Stimulated activated naive CD8-positive, alpha-beta T cell treated with anti-CD3 and anti-CD28 coated beads, Interleukin-15, amount 100 ng/mL, for 72 hours (primary cell): ENCODE results near the gene ODAM.
A peak's percentile ranks its signal among the peaks of the same experiment; 100 is the strongest.

Source experiments
- ATAC-seq: fragments of 150-1000 bp; cut with Tn5 transposase; 2 replicates; pipeline ENCODE4 v1.10.0; 2021; ENCODE audit warnings: mild to moderate bottlenecking, moderate library complexity
- DNase-seq, 2 donors: peaks; one replicate each; pipeline ENCODE4 v3.0.0; 2021 to 2022
- H3K27ac Mint-ChIP-seq, 2 donors: one replicate each; pipeline ENCODE4 v1.8.0; 2022; ENCODE audit warnings: mild to moderate bottlenecking in 2 of 2, mixed read lengths in 2 of 2, moderate library complexity in 2 of 2
- H3K27me3 Mint-ChIP-seq: one replicate; pipeline ENCODE4 v1.8.0; 2022; ENCODE audit warnings: mixed read lengths
- H3K4me1 Mint-ChIP-seq: one replicate; pipeline ENCODE4 v1.8.0; 2022; ENCODE audit warnings: mild to moderate bottlenecking, mixed read lengths
- H3K4me3 Mint-ChIP-seq, 2 donors: one replicate each; pipeline ENCODE4 v1.8.0; 2022; ENCODE audit warnings: mild to moderate bottlenecking in 2 of 2, mixed read lengths in 2 of 2, moderate library complexity in 1 of 2
- H3K9me3 Mint-ChIP-seq, 2 donors: one replicate each; pipeline ENCODE4 v1.8.0; 2022; ENCODE audit warnings: mixed read lengths in 2 of 2

Gene ODAM

DNA sequence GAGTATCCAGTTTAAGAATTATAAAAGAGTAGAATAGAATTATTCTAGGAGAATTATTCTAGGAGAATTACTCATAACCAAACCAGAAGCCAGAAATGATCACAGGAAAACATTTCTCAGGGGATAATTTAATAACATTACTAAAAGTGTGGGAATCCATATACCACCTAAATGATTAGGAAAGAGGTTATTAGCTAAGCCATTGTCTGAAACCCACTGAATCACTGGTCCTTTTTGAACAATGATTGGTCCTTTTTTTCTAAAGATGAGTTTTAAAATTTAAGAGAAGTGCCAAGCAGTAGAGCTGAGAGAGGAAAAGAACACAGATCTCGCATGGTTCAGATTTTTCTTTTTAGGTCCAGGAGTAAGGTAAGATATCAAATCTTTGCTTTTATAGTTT is at the start of gene ODAM:
TSS of gene ODAM (plus strand) at position 301 of the 400 bp plus-strand sequence. CDS start 819 bp downstream, outside the sequence.
- ATAC-seq (no peak), DNase-seq (no peak)
- Mint-ChIP-seq H3K27me3 (no peaks in the 10 kb centered on the region), H3K27ac (no peak within 1 kb of the TSS), H3K9me3 (no peaks in the 10 kb centered on the region), H3K4me3 (no peak within 1 kb of the TSS), H3K4me1 (no peaks in the 10 kb centered on the region)

DNA sequence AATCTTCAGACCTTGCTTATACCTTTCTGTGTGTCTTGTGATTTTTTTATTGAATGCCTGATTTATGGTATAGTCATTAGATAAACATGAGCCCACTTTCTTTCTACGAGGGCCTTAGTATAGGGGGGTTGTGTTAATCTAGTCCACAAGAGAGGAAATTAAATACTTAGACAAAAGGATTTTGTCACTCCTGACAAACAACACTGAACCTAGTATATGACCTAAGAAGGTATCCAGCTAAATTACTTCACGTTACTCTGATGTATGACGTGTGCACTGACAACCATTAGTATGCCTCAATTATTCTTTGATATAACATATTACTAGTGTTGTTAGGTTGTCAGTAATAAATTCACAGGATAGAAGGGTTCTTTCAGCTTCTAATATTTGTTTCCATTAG is 44.3 kb upstream of the ODAM start:
- no peaks in the 10 kb centered on the region for H3K9me3 Mint-ChIP-seq
- no peaks in the 10 kb centered on the region for H3K27me3 Mint-ChIP-seq
- H3K4me3 Mint-ChIP-seq, result no peak overlapping the region
- H3K4me1 Mint-ChIP-seq, result no peaks in the 10 kb centered on the region
- DNase-seq (no peak), ATAC-seq (no peak)
- H3K27ac Mint-ChIP-seq, result no peak overlapping the region

DNA sequence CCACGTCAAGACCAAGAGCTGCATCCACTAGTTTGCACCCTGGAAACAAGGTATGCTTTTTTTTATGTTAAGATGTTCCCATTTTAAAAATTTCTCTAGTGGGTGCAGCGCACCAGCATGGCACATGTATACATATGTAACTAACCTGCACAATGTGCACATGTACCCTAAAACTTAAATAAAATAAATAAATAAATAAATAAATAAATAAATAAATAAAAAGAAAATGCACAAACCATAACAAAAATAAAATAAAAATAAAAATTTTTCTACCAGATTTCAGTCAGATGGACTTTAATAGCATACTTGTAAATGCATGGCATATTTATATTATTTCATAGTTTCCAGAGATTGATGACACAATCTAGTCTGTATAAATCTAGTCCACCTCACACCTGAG is 43.4 kb upstream of the ODAM start:
- Mint-ChIP-seq H3K27ac (no peak overlapping the region), H3K9me3 (no peaks in the 10 kb centered on the region), H3K4me1 (no peaks in the 10 kb centered on the region), H3K4me3 (no peak overlapping the region), H3K27me3 (no peaks in the 10 kb centered on the region)
- no peak for DNase-seq
- no peak for ATAC-seq

DNA sequence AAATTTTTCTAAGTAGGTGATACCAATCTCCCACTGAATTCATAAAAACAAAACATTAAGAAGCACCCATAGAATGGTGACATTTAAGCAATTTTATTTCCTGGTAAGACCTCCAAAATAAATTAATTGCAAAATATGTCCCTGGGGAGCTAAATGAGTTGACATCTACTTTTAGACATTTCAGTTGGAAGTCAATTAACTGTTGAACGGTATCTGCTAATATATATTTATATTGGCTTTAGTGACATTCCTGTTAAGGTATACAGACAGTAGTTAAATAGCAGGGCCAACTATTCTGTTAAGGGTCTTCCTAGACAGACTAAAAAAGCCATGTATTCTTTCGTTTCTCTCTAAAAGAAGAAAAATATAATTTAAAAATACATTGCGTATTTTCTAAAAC is 41.6 kb upstream of the ODAM start, which contains the start of gene PRR27:
TSS of gene PRR27 (plus strand) at position 301 of the 400 bp plus-strand sequence. CDS start 139 bp downstream, outside the sequence.
- ATAC-seq (no peak), DNase-seq (no peak)
- Mint-ChIP-seq H3K4me1 (no peaks in the 10 kb centered on the region), H3K27me3 (no peaks in the 10 kb centered on the region), H3K27ac (no peak within 1 kb of the TSS), H3K4me3 (no peak within 1 kb of the TSS), H3K9me3 (no peaks in the 10 kb centered on the region)

DNA sequence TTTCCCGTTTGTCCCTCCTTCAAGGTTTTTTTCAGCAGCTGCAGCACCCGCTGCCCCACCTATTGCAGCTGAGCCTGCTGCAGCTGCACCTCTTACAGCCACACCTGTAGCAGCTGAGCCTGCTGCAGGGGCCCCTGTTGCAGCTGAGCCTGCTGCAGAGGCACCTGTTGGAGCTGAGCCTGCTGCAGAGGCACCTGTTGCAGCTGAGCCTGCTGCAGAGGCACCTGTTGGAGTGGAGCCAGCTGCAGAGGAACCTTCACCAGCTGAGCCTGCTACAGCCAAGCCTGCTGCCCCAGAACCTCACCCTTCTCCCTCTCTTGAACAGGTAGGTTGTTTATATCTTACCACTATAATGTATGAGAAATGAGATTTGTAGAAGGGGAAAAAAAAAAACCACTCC is 36.9 kb upstream of the ODAM start:
- H3K4me1 Mint-ChIP-seq, result no peaks in the 10 kb centered on the region
- DNase-seq (no peak), ATAC-seq (no peak)
- H3K27ac Mint-ChIP-seq, result no peak overlapping the region
- H3K9me3 Mint-ChIP-seq, result no peaks in the 10 kb centered on the region
- no peak overlapping the region for H3K4me3 Mint-ChIP-seq
- no peaks in the 10 kb centered on the region for H3K27me3 Mint-ChIP-seq

GRCh38 chr4:70177090-70177489 is 18.4 kb upstream of the ODAM start:
- Mint-ChIP-seq H3K27me3 (no peaks in the 10 kb centered on the region), H3K4me1 (no peaks in the 10 kb centered on the region), H3K4me3 (no peak overlapping the region), H3K9me3 (no peaks in the 10 kb centered on the region), H3K27ac (no peak overlapping the region)
- no peak for ATAC-seq
- no peak for DNase-seq

- H3K9me3 Mint-ChIP-seq, result no peaks in the 10 kb centered on the region
- ATAC-seq (no peak), DNase-seq (no peak)
- H3K4me3 Mint-ChIP-seq, result no peak overlapping the region
- no peaks in the 10 kb centered on the region for H3K4me1 Mint-ChIP-seq
- no peaks in the 10 kb centered on the region for H3K27me3 Mint-ChIP-seq
- peak overlapping the region in 1 of 2 donors; percentile 82 for H3K27ac Mint-ChIP-seq
Measured at GRCh38 chr4:70178075-70178660, 17.4 kb upstream of the ODAM start.

DNA sequence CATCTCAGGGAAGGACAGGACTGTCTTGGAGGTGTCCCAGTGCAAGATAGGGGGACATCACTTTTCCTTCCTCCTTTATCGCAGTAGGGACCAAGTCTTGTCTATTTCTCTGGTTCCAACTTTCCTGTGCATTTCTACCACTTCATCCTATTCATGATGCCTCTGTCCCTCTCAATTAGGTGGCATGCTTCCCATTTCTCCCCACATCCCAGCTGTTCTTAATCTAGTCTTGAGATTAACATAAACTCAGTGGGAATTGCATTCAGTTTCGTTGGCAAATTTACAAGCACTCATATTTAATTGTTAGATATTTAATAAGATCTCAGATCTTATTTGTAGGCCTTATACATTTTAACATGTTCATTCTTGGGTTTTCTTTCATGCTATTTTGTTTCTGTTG is 15.7 kb upstream of the ODAM start:
- no peak overlapping the region for H3K27ac Mint-ChIP-seq
- H3K9me3 Mint-ChIP-seq, result no peaks in the 10 kb centered on the region
- DNase-seq (no peak), ATAC-seq (no peak)
- no peaks in the 10 kb centered on the region for H3K4me1 Mint-ChIP-seq
- no peak overlapping the region for H3K4me3 Mint-ChIP-seq
- H3K27me3 Mint-ChIP-seq, result no peaks in the 10 kb centered on the region

GRCh38 chr4:70181864-70182263 is 13.7 kb upstream of the ODAM start:
- Mint-ChIP-seq H3K27me3 (no peaks in the 10 kb centered on the region), H3K27ac (no peak overlapping the region), H3K4me1 (no peaks in the 10 kb centered on the region), H3K9me3 (no peaks in the 10 kb centered on the region), H3K4me3 (no peak overlapping the region)
- ATAC-seq (no peak), DNase-seq (no peak)

DNA sequence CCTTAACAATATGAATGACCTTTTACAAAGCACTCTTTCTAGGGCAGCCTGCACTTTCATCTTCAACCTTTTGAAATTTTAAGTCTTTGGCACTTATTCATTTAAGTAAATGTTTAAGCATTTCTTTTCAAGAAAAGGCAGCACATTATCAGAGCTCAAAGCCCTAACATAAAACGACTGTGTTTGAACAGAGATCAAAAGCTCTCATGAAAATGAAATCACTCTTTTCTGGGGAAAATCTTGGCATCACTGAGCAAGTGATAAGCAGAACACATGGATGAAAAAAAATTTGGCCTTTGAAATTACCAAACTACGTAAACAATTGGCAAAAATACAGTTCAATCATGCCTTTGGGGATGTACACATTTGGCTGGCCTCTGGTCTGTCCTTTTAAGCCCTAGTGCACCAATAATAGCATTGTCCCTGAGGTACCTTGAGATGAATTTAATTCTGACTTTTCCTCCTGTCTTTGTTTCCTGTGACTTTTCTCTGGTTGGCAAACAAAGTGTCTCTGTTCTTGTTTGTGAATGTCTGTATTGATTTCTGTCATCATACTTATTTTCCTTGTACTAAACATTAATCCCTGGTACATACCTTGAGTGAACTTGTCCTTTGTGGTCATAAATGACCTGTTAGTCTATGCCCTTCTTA is 12.9 kb upstream of the ODAM start:
- H3K27ac Mint-ChIP-seq, result no peak overlapping the region
- H3K27me3 Mint-ChIP-seq, result no peaks in the 10 kb centered on the region
- no peak overlapping the region for H3K4me3 Mint-ChIP-seq
- no peaks in the 10 kb centered on the region for H3K9me3 Mint-ChIP-seq
- no peaks in the 10 kb centered on the region for H3K4me1 Mint-ChIP-seq
- DNase-seq (no peak), ATAC-seq (no peak)

GRCh38 chr4:70183168-70183939 is 12.2 kb upstream of the ODAM start:
- Mint-ChIP-seq H3K4me1 (no peaks in the 10 kb centered on the region), H3K9me3 (no peaks in the 10 kb centered on the region), H3K4me3 (no peak overlapping the region), H3K27ac (no peak overlapping the region), H3K27me3 (no peaks in the 10 kb centered on the region)
- peak; percentile 53 for ATAC-seq
- peak; percentile 11 for DNase-seq

DNA sequence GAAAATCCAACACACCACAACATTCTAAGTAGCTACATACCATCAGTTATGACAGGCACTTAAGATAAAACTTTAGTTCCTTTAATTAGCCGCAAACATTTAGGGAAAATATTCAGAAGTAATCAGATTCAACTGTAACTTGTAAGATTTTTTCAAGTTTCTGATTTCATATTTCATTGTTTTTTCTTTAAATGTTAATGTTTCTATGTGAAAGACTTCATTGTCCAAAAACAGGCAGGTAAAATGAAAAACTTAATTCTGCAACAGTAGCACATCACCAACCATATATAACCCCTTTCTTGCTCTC is 11.6 kb upstream of the ODAM start:
- ATAC-seq (no peak), DNase-seq (no peak)
- H3K9me3 Mint-ChIP-seq, result no peaks in the 10 kb centered on the region
- H3K27me3 Mint-ChIP-seq, result no peaks in the 10 kb centered on the region
- H3K4me1 Mint-ChIP-seq, result no peaks in the 10 kb centered on the region
- no peak overlapping the region for H3K4me3 Mint-ChIP-seq
- H3K27ac Mint-ChIP-seq, result no peak overlapping the region

- Mint-ChIP-seq H3K4me3 (no peak overlapping the region), H3K9me3 (no peaks in the 10 kb centered on the region), H3K27ac (no peak overlapping the region), H3K27me3 (no peaks in the 10 kb centered on the region), H3K4me1 (no peaks in the 10 kb centered on the region)
- ATAC-seq (no peak), DNase-seq (no peak)
Measured at GRCh38 chr4:70187216-70187615, 8.3 kb upstream of the ODAM start.

DNA sequence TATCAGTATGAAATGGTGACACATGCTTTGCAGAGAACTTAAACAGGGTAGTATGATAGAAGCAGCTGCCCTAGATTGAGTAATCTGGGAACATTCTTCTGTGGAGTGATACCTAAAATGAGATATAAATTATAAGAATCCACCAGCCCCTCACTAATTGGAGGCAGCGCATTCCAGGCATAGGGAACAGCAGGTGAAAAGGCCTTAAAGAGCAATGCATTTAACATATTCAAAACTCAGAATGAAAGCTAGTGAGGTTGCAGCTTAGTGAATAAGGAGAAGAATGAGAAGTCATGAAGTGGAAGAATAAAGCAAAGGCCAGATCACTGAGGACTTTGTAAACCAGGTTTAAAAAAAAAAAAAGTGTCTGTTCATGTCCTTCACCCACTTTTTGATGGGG is 4.9 kb upstream of the ODAM start:
- H3K4me3 Mint-ChIP-seq, result no peak overlapping the region
- ATAC-seq, result no peak
- no peaks in the 10 kb centered on the region for H3K9me3 Mint-ChIP-seq
- no peak overlapping the region for H3K27ac Mint-ChIP-seq
- no peaks in the 10 kb centered on the region for H3K4me1 Mint-ChIP-seq
- H3K27me3 Mint-ChIP-seq, result no peaks in the 10 kb centered on the region
- no peak for DNase-seq

GRCh38 chr4:70191647-70192046 is 3.9 kb upstream of the ODAM start:
- Mint-ChIP-seq H3K4me3 (no peak overlapping the region), H3K4me1 (no peaks in the 10 kb centered on the region), H3K27me3 (no peaks in the 10 kb centered on the region), H3K9me3 (no peaks in the 10 kb centered on the region), H3K27ac (no peak overlapping the region)
- DNase-seq (no peak), ATAC-seq (no peak)

DNA sequence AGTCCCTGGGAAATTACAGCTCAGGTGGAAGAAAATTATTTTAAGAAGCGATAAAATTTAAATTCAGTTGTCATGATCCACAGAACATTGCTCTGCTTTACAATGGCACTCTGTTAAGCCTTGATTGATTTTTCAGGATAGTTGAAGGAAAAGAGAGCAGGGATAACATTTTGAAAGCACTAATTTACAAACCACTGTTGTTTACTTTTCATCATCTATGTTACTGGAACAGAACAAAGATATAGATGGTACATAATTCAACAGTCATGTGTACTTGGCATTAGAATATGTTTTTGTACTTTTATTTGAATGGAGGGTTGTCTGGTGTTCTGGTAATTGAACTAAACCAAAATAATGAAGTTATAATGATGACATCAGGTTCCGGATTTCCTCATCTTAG is 2.6 kb upstream of the ODAM start:
- DNase-seq, result no peak
- H3K27me3 Mint-ChIP-seq, result no peaks in the 10 kb centered on the region
- H3K4me1 Mint-ChIP-seq, result no peaks in the 10 kb centered on the region
- H3K4me3 Mint-ChIP-seq, result no peak overlapping the region
- no peak for ATAC-seq
- no peak overlapping the region for H3K27ac Mint-ChIP-seq
- H3K9me3 Mint-ChIP-seq, result no peaks in the 10 kb centered on the region
